Activated naive CD4-positive, alpha-beta T cell treated with anti-CD3 and anti-CD28 coated beads, Interleukin-2, amount 50 U/mL, for 24 hours (primary cell): ENCODE results near the gene MYADML2.

Source experiments
- H3K27ac Mint-ChIP-seq: one replicate; pipeline ENCODE4 v1.8.0; 2021; ENCODE audit warnings: mild to moderate bottlenecking, mixed read lengths
- H3K27me3 Mint-ChIP-seq: one replicate; pipeline ENCODE4 v1.8.0; 2021; ENCODE audit warnings: mixed read lengths
- H3K36me3 Mint-ChIP-seq: one replicate; pipeline ENCODE4 v1.8.0; 2021; ENCODE audit warnings: mixed read lengths
- H3K4me1 Mint-ChIP-seq: one replicate; pipeline ENCODE4 v1.8.0; 2021; ENCODE audit warnings: mixed read lengths
- H3K4me3 Mint-ChIP-seq: one replicate; pipeline ENCODE4 v1.8.0; 2021; ENCODE audit warnings: mild to moderate bottlenecking, mixed read lengths
- H3K9me3 Mint-ChIP-seq: one replicate; pipeline ENCODE4 v1.8.0; 2021; ENCODE audit warnings: mixed read lengths

Gene MYADML2

GRCh38 chr17:81934850-81935708 is 12.0 kb downstream of the MYADML2 start:
- Mint-ChIP-seq H3K27ac (peak overlapping the region; percentile 65), H3K4me1 (peaks cover 12% of the 10 kb centered on the region), H3K4me3 (peak overlapping the region; percentile 88), H3K36me3 (peaks cover 2% of the 10 kb centered on the region), H3K9me3 (no peaks in the 10 kb centered on the region), H3K27me3 (peaks cover 3% of the 10 kb centered on the region)

- Mint-ChIP-seq H3K4me3 (peak overlapping the region; percentile 26), H3K36me3 (peaks cover 2% of the 10 kb centered on the region), H3K27ac (no peak overlapping the region), H3K4me1 (peaks cover 12% of the 10 kb centered on the region), H3K9me3 (no peaks in the 10 kb centered on the region), H3K27me3 (peaks cover 3% of the 10 kb centered on the region)
Measured at GRCh38 chr17:81934098-81934757, 12.8 kb downstream of the MYADML2 start.

- H3K9me3 Mint-ChIP-seq = no peaks in the 10 kb centered on the region
- H3K27ac Mint-ChIP-seq = no peak overlapping the region
- H3K27me3 Mint-ChIP-seq = peaks cover 3% of the 10 kb centered on the region
Measured at GRCh38 chr17:81933178-81933699, 13.8 kb downstream of the MYADML2 start.

GRCh38 chr17:81932333-81932983 is 14.6 kb downstream of the MYADML2 start:
- Mint-ChIP-seq H3K36me3 (peaks cover 2% of the 10 kb centered on the region), H3K27ac (no peak overlapping the region), H3K4me1 (peaks cover 6% of the 10 kb centered on the region), H3K27me3 (peaks cover 3% of the 10 kb centered on the region), H3K9me3 (no peaks in the 10 kb centered on the region), H3K4me3 (no peak overlapping the region)

More at GRCh38 chr17:81933178-81933699, 13.8 kb downstream of the MYADML2 start:
- peaks cover 12% of the 10 kb centered on the region for H3K4me1 Mint-ChIP-seq
- peaks cover 2% of the 10 kb centered on the region for H3K36me3 Mint-ChIP-seq
- H3K4me3 Mint-ChIP-seq = no peak overlapping the region

GRCh38 chr17:81931557-81932332 is 15.3 kb downstream of the MYADML2 start:
- Mint-ChIP-seq H3K27ac (no peak overlapping the region), H3K9me3 (no peaks in the 10 kb centered on the region), H3K36me3 (peaks cover 2% of the 10 kb centered on the region), H3K4me3 (no peak overlapping the region), H3K27me3 (peaks cover 3% of the 10 kb centered on the region), H3K4me1 (peaks cover 6% of the 10 kb centered on the region)

- Mint-ChIP-seq H3K27me3 (peaks cover 3% of the 10 kb centered on the region), H3K27ac (no peak overlapping the region), H3K36me3 (peaks cover 2% of the 10 kb centered on the region), H3K9me3 (no peaks in the 10 kb centered on the region), H3K4me3 (peak overlapping the region; percentile 15), H3K4me1 (peaks cover 11% of the 10 kb centered on the region)
Measured at GRCh38 chr17:81931189-81931556, 15.9 kb downstream of the MYADML2 start.

GRCh38 chr17:81930142-81931125 is 16.6 kb downstream of the MYADML2 start:
- H3K36me3 Mint-ChIP-seq = peaks cover 2% of the 10 kb centered on the region
- no peak overlapping the region for H3K27ac Mint-ChIP-seq
- H3K4me3 Mint-ChIP-seq = peak overlapping the region; percentile 15
- H3K27me3 Mint-ChIP-seq = peaks cover 3% of the 10 kb centered on the region
- H3K9me3 Mint-ChIP-seq = no peaks in the 10 kb centered on the region
- peaks cover 11% of the 10 kb centered on the region for H3K4me1 Mint-ChIP-seq

- Mint-ChIP-seq H3K4me1 (peaks cover 15% of the 10 kb centered on the region), H3K27me3 (peaks cover 3% of the 10 kb centered on the region), H3K27ac (no peak overlapping the region), H3K36me3 (no peaks in the 10 kb centered on the region), H3K9me3 (no peaks in the 10 kb centered on the region), H3K4me3 (peak overlapping the region; percentile 58)
Measured at GRCh38 chr17:81929253-81930141, 17.5 kb downstream of the MYADML2 start.

- Mint-ChIP-seq H3K27me3 (peaks cover 3% of the 10 kb centered on the region), H3K4me1 (peaks cover 19% of the 10 kb centered on the region), H3K36me3 (no peaks in the 10 kb centered on the region), H3K27ac (no peak overlapping the region), H3K4me3 (peak overlapping the region; percentile 74), H3K9me3 (no peaks in the 10 kb centered on the region)
Measured at GRCh38 chr17:81928544-81929252, 18.3 kb downstream of the MYADML2 start.

- H3K4me1 Mint-ChIP-seq = peaks cover 19% of the 10 kb centered on the region
- peak within 1 kb of the TSS; percentile 87 for H3K27ac Mint-ChIP-seq
- H3K4me3 Mint-ChIP-seq = peak within 1 kb of the TSS; percentile 91
- H3K27me3 Mint-ChIP-seq = peaks cover 3% of the 10 kb centered on the region
- H3K36me3 Mint-ChIP-seq = no peaks in the 10 kb centered on the region
- H3K9me3 Mint-ChIP-seq = no peaks in the 10 kb centered on the region
Measured at GRCh38 chr17:81927653-81928543, 19.1 kb downstream of the MYADML2 start, which contains the start of gene MAFG. TSS of gene MAFG (minus strand) at chr17:81927735. CDS start at chr17:81923185, 4,550 bp downstream.

- Mint-ChIP-seq H3K4me1 (peaks cover 19% of the 10 kb centered on the region), H3K27me3 (peaks cover 3% of the 10 kb centered on the region), H3K36me3 (no peaks in the 10 kb centered on the region), H3K9me3 (no peaks in the 10 kb centered on the region), H3K4me3 (peak overlapping the region; percentile 74), H3K27ac (no peak overlapping the region)
Measured at GRCh38 chr17:81927152-81927652, 19.8 kb downstream of the MYADML2 start.
